ENCODE data around the gene TMEM63B.
"Not testable (repeated sequence)": the region's sequence is repeated elsewhere in the genome, so short reads cannot be mapped to it uniquely, and the experiment has no call there.

Gene TMEM63B

GRCh38 chr6:44172731-44173500 lies 45.6 kb downstream of the TMEM63B start:
- DNase-seq = peak; percentile 92

- no peak for DNase-seq
Observed at GRCh38 chr6:44176130-44176761, 48.9 kb downstream of the TMEM63B start.

GRCh38 chr6:44176762-44177509 lies 49.6 kb downstream of the TMEM63B start:
- DNase-seq = peak; percentile 63

GRCh38 chr6:44177691-44178423 lies 50.5 kb downstream of the TMEM63B start:
- DNase-seq = no peak

- DNase-seq = no peak
Observed at GRCh38 chr6:44178424-44179071, 51.2 kb downstream of the TMEM63B start.

GRCh38 chr6:44179072-44179536 lies 51.8 kb downstream of the TMEM63B start:
- DNase-seq = no peak

GRCh38 chr6:44179648-44180047 lies 52.3 kb downstream of the TMEM63B start:
- DNase-seq = no peak

- no peak for DNase-seq
Observed at GRCh38 chr6:44180406-44180805, 53.1 kb downstream of the TMEM63B start.

GRCh38 chr6:44180886-44181285 lies 53.5 kb downstream of the TMEM63B start:
- DNase-seq = no peak

GRCh38 chr6:44181784-44182183 lies 54.4 kb downstream of the TMEM63B start:
- not testable (repeated sequence) for DNase-seq

GRCh38 chr6:44182911-44183390 lies 55.6 kb downstream of the TMEM63B start:
- no peak for DNase-seq

GRCh38 chr6:44183783-44184182 lies 56.4 kb downstream of the TMEM63B start:
- no peak for DNase-seq

- not testable (repeated sequence) for DNase-seq
Observed at GRCh38 chr6:44185356-44185755, 58.0 kb downstream of the TMEM63B start.

GRCh38 chr6:44185953-44186634 lies 58.7 kb downstream of the TMEM63B start:
- no peak for DNase-seq

GRCh38 chr6:44186635-44187025 lies 59.3 kb downstream of the TMEM63B start:
- no peak for DNase-seq

GRCh38 chr6:44188819-44189218 lies 61.5 kb downstream of the TMEM63B start:
- DNase-seq = no peak

- no peak for DNase-seq
Observed at GRCh38 chr6:44189257-44189656, 61.9 kb downstream of the TMEM63B start.

GRCh38 chr6:44190715-44191114 lies 63.4 kb downstream of the TMEM63B start:
- DNase-seq = no peak

GRCh38 chr6:44192428-44193041 lies 65.2 kb downstream of the TMEM63B start:
- no peak for DNase-seq

GRCh38 chr6:44193307-44193910 lies 66.1 kb downstream of the TMEM63B start:
- DNase-seq = no peak

GRCh38 chr6:44194326-44194725 lies 67.0 kb downstream of the TMEM63B start:
- DNase-seq = no peak

Measured in stimulated activated CD8-positive, alpha-beta memory T cell treated with anti-CD3 and anti-CD28 coated beads, Interleukin-4, amount 100 ng/mL, for 48 hours (primary cell).